ENCODE data around the gene UGT1A7. TPM values are rescaled to one million over a fixed set of nuclear protein-coding genes. Genes with fewer than 3 reads are reported as not detected.
"Not testable (repeated sequence)": the region's sequence is repeated elsewhere in the genome, so short reads cannot be mapped to it uniquely, and the experiment has no call there.

Gene UGT1A7
- total RNA-seq, 2 donors from 2014 or later = not detected

DNA sequence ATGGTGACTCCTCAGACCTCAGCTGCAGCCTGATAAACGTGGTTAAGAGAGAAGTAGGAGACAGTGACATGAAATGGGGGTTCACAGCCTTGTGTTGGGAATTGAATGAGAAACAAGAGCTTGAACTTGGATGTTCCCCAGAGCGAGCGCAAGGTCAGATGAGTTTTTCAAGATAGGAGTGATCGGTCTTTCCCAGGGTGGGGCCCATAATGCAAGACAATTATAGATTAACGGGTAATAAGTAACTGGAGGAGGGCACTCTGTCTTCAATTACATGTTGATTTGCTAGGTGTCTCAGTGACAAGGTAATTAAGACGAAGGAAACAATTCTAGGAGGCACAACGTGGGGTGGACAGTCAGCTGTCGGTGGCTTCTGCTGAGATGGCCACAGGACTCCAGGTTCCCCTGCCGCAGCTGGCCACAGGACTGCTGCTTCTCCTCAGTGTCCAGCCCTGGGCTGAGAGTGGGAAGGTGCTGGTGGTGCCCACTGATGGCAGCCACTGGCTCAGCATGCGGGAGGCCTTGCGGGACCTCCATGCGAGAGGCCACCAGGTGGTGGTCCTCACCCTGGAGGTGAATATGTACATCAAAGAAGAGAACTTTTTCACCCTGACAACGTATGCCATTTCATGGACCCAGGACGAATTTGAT is 31.0 kb downstream of the UGT1A7 start, which contains the start of gene UGT1A5:
UGT1A5 (plus strand) TSS at position 297 of the 651 bp plus-strand sequence; CDS start at position 382, 85 bp downstream.
- no peak within 1 kb of the TSS for H3K4me3 Mint-ChIP-seq
- no peak for ATAC-seq (replicated peaks)
- H3K27ac Mint-ChIP-seq = no peak within 1 kb of the TSS
- peaks cover 57% of the 10 kb centered on the region for H3K27me3 Mint-ChIP-seq
- H3K9me3 Mint-ChIP-seq = no peaks in the 10 kb centered on the region
- no peaks in the 10 kb centered on the region for H3K4me1 Mint-ChIP-seq
- H3K36me3 Mint-ChIP-seq (ENCODE audit: low read depth) = no peaks in the 10 kb centered on the region

DNA sequence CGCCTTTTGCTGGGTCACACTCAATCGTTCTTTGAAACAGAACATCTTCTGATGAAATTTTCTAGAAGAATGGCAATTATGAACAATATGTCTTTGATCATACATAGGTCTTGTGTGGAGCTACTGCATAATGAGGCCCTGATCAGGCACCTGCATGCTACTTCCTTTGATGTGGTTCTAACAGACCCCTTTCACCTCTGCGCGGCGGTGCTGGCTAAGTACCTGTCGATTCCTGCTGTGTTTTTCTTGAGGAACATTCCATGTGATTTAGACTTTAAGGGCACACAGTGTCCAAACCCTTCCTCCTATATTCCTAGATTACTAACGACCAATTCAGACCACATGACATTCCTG is 31.5 kb downstream of the UGT1A7 start:
- peaks cover 55% of the 10 kb centered on the region for H3K27me3 Mint-ChIP-seq

DNA sequence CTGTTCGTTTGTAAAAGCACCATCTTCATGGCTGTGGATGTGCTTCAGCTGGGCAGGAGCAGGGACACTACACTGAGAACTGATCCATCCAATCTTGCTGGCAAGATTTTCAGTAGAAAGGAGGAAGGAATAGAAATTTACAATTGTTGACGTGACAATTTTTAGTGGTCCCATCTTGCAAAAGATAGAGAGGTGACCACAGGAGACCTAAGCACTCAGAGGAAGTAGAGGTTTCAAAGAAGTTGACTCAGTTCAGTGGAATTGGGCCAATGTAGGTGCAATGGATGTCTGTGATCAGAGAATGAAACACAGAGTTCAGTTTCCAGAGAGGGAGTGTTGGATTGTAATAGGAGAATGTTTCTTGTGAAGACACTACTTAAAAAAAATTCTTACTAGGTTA is 32.4 kb downstream of the UGT1A7 start:
- Mint-ChIP-seq H3K4me3 (no peak overlapping the region), H3K27me3 (peaks cover 53% of the 10 kb centered on the region), H3K27ac (no peak overlapping the region), H3K9me3 (no peaks in the 10 kb centered on the region), H3K36me3 (ENCODE audit: low read depth) (no peaks in the 10 kb centered on the region), H3K4me1 (no peaks in the 10 kb centered on the region)
- ATAC-seq (replicated peaks) = no peak

More for the DNA sequence above, 31.5 kb downstream of the UGT1A7 start:
- no peaks in the 10 kb centered on the region for H3K9me3 Mint-ChIP-seq
- no peaks in the 10 kb centered on the region for H3K36me3 Mint-ChIP-seq (ENCODE audit: low read depth)
- no peaks in the 10 kb centered on the region for H3K4me1 Mint-ChIP-seq
- ATAC-seq (replicated peaks) = no peak
- no peak overlapping the region for H3K27ac Mint-ChIP-seq
- H3K4me3 Mint-ChIP-seq = no peak overlapping the region

DNA sequence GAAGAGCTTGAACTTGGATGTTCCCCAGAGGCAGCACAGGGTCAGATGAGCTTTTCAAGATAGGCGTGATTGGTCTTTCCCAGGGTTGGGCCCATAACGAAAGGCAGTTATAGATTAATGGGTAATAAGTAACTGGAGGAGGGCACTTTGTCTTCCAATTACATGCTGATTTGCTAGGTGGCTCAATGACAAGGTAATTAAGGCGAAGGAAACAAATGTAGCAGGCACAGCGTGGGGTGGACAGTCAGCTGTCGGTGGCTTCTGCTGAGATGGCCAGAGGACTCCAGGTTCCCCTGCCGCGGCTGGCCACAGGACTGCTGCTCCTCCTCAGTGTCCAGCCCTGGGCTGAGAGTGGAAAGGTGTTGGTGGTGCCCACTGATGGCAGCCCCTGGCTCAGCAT is 36.9 kb downstream of the UGT1A7 start, which contains the start of gene UGT1A4:
UGT1A4 (plus strand) TSS at position 185 of the 400 bp plus-strand sequence; CDS start at position 270, 85 bp downstream.
- Mint-ChIP-seq H3K36me3 (ENCODE audit: low read depth) (no peaks in the 10 kb centered on the region), H3K9me3 (no peaks in the 10 kb centered on the region), H3K27ac (no peak within 1 kb of the TSS), H3K27me3 (peaks cover 40% of the 10 kb centered on the region), H3K4me3 (no peak within 1 kb of the TSS), H3K4me1 (no peaks in the 10 kb centered on the region)
- ATAC-seq (replicated peaks) = no peak

DNA sequence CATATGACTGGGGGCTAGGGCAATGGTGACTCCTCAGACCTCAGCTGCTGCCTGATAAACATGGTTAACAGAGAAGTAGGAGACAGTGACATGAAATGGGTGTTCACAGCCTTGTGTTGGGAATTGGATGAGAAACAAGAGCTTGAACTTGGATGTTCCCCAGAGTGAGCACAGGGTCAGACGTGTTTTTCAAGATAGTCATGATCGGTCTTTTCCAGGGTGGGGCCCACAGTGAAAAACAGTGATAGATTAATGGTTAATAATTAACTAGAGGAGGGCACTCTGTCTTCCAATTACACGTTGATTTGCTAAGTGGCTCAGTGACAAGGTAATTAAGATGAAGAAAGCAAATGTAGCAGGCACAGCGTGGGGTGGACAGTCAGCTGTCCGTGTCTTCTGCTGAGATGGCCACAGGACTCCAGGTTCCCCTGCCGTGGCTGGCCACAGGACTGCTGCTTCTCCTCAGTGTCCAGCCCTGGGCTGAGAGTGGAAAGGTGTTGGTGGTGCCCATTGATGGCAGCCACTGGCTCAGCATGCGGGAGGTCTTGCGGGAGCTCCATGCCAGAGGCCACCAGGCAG is 47.1 kb downstream of the UGT1A7 start, which contains the start of gene UGT1A3:
UGT1A3 (plus strand) TSS at position 320 of the 579 bp plus-strand sequence; CDS start at position 405, 85 bp downstream.
- Mint-ChIP-seq H3K27ac (no peak within 1 kb of the TSS), H3K27me3 (peaks cover 27% of the 10 kb centered on the region), H3K4me3 (no peak within 1 kb of the TSS), H3K9me3 (no peaks in the 10 kb centered on the region), H3K36me3 (ENCODE audit: low read depth) (no peaks in the 10 kb centered on the region), H3K4me1 (no peaks in the 10 kb centered on the region)
- ATAC-seq (replicated peaks) = no peak

DNA sequence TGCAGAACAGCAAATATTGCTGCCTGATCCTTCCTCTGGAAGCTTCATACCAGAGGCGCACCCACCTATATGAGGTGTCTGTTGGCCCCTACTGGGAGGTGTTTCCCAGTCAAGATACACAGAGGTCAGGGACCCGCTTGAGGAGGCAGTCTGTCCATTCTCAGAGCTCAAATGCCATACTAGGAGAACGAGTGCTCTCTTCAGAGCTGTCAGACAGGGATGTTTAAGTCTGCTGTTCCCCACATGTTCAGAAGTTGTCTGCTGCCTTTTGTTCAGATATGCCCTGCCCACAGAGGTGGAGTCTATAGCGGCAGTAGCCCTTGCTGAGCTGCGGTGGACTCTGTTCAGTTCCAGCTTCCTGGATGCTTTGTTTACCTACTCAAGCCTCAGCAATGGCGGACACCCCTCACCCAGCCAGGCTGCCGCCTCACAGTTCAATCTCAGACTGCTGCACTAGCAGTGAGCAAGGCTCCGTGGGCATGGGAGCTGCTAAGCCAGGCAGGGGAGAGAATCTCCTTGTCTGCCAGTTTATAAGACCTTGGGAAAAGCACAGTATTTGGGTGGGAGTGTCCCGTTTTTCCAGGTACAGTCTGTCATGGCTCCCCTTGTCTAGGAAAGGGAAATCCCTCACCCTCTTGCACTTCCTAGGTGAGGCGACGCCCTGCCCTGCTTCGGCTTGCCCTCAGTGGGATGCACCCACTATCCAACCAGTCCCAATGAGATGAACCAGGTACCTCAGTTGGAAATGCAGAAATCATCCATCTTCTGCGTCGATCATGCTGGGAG is 55.4 kb downstream of the UGT1A7 start:
- not testable (repeated sequence) for ATAC-seq (replicated peaks); H3K27ac Mint-ChIP-seq; H3K4me1 Mint-ChIP-seq; H3K9me3 Mint-ChIP-seq; H3K4me3 Mint-ChIP-seq; H3K36me3 Mint-ChIP-seq (ENCODE audit: low read depth)
- H3K27me3 Mint-ChIP-seq = peaks cover 38% of the 10 kb centered on the region

- H3K4me3 Mint-ChIP-seq = no peak overlapping the region
- H3K27ac Mint-ChIP-seq = no peak overlapping the region
- no peaks in the 10 kb centered on the region for H3K36me3 Mint-ChIP-seq (ENCODE audit: low read depth)
- H3K9me3 Mint-ChIP-seq = no peaks in the 10 kb centered on the region
- H3K4me1 Mint-ChIP-seq = no peaks in the 10 kb centered on the region
- peaks cover 21% of the 10 kb centered on the region for H3K27me3 Mint-ChIP-seq
- no peak for ATAC-seq (replicated peaks)
Observed at GRCh38 chr2:233740870-233741269, 59.2 kb downstream of the UGT1A7 start.

DNA sequence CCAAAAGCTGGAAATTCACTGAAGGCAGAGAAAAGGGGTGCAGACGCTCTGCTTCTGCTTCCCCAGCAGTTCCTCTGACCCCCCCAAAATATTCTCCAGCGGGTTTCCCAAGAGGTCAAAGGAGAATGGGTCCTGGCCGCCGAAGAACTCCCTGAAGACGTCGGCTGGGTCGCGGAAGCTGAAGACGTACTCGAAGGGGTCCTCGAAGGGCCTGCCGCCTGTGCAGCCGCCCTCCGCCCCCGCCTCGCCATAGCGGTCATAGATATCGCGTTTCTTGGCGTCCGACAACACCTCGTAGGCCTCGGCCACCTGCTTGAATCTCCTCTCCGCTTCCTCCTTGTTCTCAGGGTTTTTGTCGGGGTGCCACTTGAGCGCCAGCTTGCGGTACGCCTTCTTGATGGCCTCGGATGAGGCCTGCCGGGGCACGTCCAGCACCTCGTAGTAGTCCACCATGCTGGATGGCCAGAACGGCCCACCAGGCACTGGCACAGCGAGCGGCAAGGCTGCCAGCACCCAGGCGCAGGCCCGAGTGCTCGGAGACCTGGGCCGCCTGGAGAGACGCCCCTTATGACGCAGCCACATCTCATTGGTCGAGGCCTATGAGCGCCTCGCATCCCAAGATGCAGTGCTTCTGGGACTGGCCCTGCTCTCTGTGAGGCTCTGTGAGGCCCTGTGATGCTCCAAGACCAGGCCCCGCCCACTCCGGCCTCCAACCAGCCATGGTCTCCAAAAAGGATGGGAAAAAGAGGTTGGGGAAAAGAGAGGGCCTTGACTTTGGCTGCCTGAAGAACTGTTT is 62.0 kb downstream of the UGT1A7 start:
- Mint-ChIP-seq H3K4me3 (no peak overlapping the region), H3K36me3 (ENCODE audit: low read depth) (no peaks in the 10 kb centered on the region), H3K4me1 (no peaks in the 10 kb centered on the region), H3K27ac (no peak overlapping the region), H3K27me3 (peaks cover 22% of the 10 kb centered on the region), H3K9me3 (no peaks in the 10 kb centered on the region)
- no peak for ATAC-seq (replicated peaks)

- H3K9me3 Mint-ChIP-seq = peaks cover 3% of the 10 kb centered on the region
- no peaks in the 10 kb centered on the region for H3K4me1 Mint-ChIP-seq
- no peaks in the 10 kb centered on the region for H3K36me3 Mint-ChIP-seq (ENCODE audit: low read depth)
- no peak overlapping the region for H3K4me3 Mint-ChIP-seq
- H3K27me3 Mint-ChIP-seq = peaks cover 34% of the 10 kb centered on the region
- no peak for ATAC-seq (replicated peaks)
- no peak overlapping the region for H3K27ac Mint-ChIP-seq
Observed at GRCh38 chr2:233745073-233745755, 63.5 kb downstream of the UGT1A7 start.

DNA sequence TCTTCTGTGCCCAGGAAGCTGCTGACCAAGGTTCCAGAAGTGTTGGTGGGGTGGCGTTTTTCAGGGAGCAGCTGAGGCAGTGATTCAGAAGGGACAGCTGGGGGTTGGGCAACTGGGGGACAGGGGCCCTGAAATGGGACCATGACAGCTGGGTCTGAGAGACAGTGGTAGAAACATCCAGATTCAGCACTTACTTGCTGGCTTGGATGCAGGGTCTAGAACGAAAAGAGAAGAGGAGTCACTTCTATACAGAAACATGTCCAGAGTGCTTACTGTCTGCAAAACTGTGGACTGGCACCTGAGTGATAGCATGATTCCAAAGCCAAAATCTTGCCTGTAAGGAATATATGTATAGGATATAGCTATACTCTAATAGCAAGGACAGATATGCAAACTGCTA is 64.1 kb downstream of the UGT1A7 start:
- H3K9me3 Mint-ChIP-seq; H3K36me3 Mint-ChIP-seq (ENCODE audit: low read depth); H3K4me3 Mint-ChIP-seq; H3K4me1 Mint-ChIP-seq; H3K27ac Mint-ChIP-seq; ATAC-seq (replicated peaks): not testable (repeated sequence)
- peaks cover 35% of the 10 kb centered on the region for H3K27me3 Mint-ChIP-seq

GRCh38 chr2:233746475-233747282 is 65.0 kb downstream of the UGT1A7 start:
- no peaks in the 10 kb centered on the region for H3K4me1 Mint-ChIP-seq
- H3K4me3 Mint-ChIP-seq = no peak overlapping the region
- ATAC-seq (replicated peaks) = no peak

DNA sequence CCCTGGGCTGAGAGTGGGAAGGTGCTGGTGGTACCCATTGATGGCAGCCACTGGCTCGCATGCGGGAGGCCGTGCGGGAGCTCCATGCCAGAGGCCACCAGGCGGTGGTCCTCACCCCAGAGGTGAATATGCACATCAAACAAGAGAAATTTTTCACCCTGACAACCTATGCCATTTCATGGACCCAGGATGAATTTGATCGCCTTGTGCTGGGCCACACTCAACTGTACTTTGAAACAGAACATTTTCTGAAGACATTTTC is 65.5 kb downstream of the UGT1A7 start:
- H3K4me1 Mint-ChIP-seq = no peaks in the 10 kb centered on the region
- no peaks in the 10 kb centered on the region for H3K36me3 Mint-ChIP-seq (ENCODE audit: low read depth)
- H3K9me3 Mint-ChIP-seq = peaks cover 7% of the 10 kb centered on the region
- no peak overlapping the region for H3K27ac Mint-ChIP-seq
- peaks cover 31% of the 10 kb centered on the region for H3K27me3 Mint-ChIP-seq
- ATAC-seq (replicated peaks) = no peak
- H3K4me3 Mint-ChIP-seq = no peak overlapping the region

More at GRCh38 chr2:233746475-233747282, 65.0 kb downstream of the UGT1A7 start:
- Mint-ChIP-seq H3K36me3 (ENCODE audit: low read depth) (no peaks in the 10 kb centered on the region), H3K27ac (no peak overlapping the region), H3K27me3 (peaks cover 31% of the 10 kb centered on the region), H3K9me3 (peaks cover 6% of the 10 kb centered on the region)

DNA sequence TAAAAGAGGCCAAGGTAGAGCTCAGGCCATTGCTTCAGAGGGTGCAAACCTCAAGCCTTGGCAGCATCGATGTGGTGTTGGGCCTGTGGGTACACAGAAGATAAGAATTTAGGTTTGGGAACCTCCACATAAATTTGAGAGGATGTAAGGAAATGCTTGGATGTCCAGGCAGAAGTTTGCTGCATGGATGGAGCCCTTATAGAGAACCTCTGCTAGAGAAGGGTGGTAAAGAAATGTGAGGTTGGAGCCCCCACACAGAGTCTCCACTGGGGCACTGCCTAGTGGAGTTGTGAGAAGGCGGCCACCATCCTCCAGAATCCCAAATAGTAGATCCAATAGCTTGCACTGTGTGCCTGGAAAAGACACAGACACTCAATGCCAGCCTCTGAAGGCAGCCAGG is 69.0 kb downstream of the UGT1A7 start:
- ATAC-seq (replicated peaks); H3K36me3 Mint-ChIP-seq (ENCODE audit: low read depth); H3K4me3 Mint-ChIP-seq; H3K9me3 Mint-ChIP-seq; H3K27ac Mint-ChIP-seq; H3K4me1 Mint-ChIP-seq: not testable (repeated sequence)
- H3K27me3 Mint-ChIP-seq = peaks cover 39% of the 10 kb centered on the region

Data from activated T-helper 17 cell treated with anti-CD3 and anti-CD28 coated beads, Interleukin-2, amount 50 U/mL, for 72 hours (primary cell).